ENCODE measurements around the gene CHST2. TPM values are rescaled to one million over a fixed set of nuclear protein-coding genes. Genes with fewer than 3 reads are reported as not detected.
"Not testable (repeated sequence)": the region's sequence is repeated elsewhere in the genome, so short reads cannot be mapped to it uniquely, and the experiment has no call there.

CHST2 gene
- total RNA-seq, 1 donor from 2014 or later, result 41.6 TPM

- Mint-ChIP-seq H3K4me1 (ENCODE audit: unreplicated experiment) (peaks cover 18% of the 10 kb centered on the region), H3K36me3 (ENCODE audit: unreplicated experiment) (no peaks in the 10 kb centered on the region), H3K27ac (ENCODE audit: unreplicated experiment) (no peak overlapping the region), H3K27me3 (ENCODE audit: unreplicated experiment) (no peaks in the 10 kb centered on the region), H3K4me3 (ENCODE audit: unreplicated experiment) (no peak overlapping the region), H3K9me3 (ENCODE audit: unreplicated experiment) (no peaks in the 10 kb centered on the region)
- TF ChIP-seq CTCF (IDR thresholded peaks at IDR 0.05), result no peak
- DNase-seq (ENCODE audit: extremely low spot score, unreplicated experiment), result no peak
Measured at GRCh38 chr3:143163562-143164100, 44.1 kb downstream of the CHST2 start.

- peaks cover 26% of the 10 kb centered on the region for H3K4me1 Mint-ChIP-seq (ENCODE audit: unreplicated experiment)
Measured at GRCh38 chr3:143165211-143165610, 45.6 kb downstream of the CHST2 start.

GRCh38 chr3:143165612-143166285 is 46.2 kb downstream of the CHST2 start:
- H3K4me3 Mint-ChIP-seq (ENCODE audit: unreplicated experiment); H3K27me3 Mint-ChIP-seq (ENCODE audit: unreplicated experiment); H3K9me3 Mint-ChIP-seq (ENCODE audit: unreplicated experiment); DNase-seq (ENCODE audit: extremely low spot score, unreplicated experiment); H3K27ac Mint-ChIP-seq (ENCODE audit: unreplicated experiment); H3K36me3 Mint-ChIP-seq (ENCODE audit: unreplicated experiment): not testable (repeated sequence)
- peaks cover 26% of the 10 kb centered on the region for H3K4me1 Mint-ChIP-seq (ENCODE audit: unreplicated experiment)

More at GRCh38 chr3:143165211-143165610, 45.6 kb downstream of the CHST2 start:
- Mint-ChIP-seq H3K27me3 (ENCODE audit: unreplicated experiment) (no peaks in the 10 kb centered on the region), H3K36me3 (ENCODE audit: unreplicated experiment) (no peaks in the 10 kb centered on the region), H3K9me3 (ENCODE audit: unreplicated experiment) (no peaks in the 10 kb centered on the region), H3K27ac (ENCODE audit: unreplicated experiment) (no peak overlapping the region), H3K4me3 (ENCODE audit: unreplicated experiment) (no peak overlapping the region)
- TF ChIP-seq CTCF (IDR thresholded peaks at IDR 0.05), result no peak
- no peak for DNase-seq (ENCODE audit: extremely low spot score, unreplicated experiment)

DNA sequence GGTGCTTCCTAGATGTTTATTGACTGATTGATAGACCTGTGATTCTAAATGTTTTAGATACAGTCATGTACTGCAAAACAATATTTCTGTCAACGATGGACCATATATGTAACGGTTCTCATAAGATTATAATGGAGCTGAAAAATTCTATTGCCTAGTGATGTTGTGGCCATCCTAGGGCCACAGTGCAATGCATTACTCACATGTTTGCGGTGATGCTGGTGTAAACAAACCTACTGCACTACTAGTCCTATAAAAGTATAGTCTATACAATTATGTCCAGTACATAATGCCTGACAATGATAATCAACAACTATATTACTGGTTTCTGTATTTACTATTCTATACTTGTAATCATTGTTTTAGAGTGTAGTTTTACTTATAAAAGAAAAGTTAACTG is 46.8 kb downstream of the CHST2 start:
- no peaks in the 10 kb centered on the region for H3K36me3 Mint-ChIP-seq (ENCODE audit: unreplicated experiment)
- H3K4me3 Mint-ChIP-seq (ENCODE audit: unreplicated experiment), result no peak overlapping the region
- H3K4me1 Mint-ChIP-seq (ENCODE audit: unreplicated experiment), result peaks cover 31% of the 10 kb centered on the region
- no peaks in the 10 kb centered on the region for H3K9me3 Mint-ChIP-seq (ENCODE audit: unreplicated experiment)
- H3K27ac Mint-ChIP-seq (ENCODE audit: unreplicated experiment), result no peak overlapping the region
- H3K27me3 Mint-ChIP-seq (ENCODE audit: unreplicated experiment), result no peaks in the 10 kb centered on the region
- DNase-seq (ENCODE audit: extremely low spot score, unreplicated experiment), result no peak
- no peak for TF ChIP-seq CTCF (IDR thresholded peaks at IDR 0.05)

DNA sequence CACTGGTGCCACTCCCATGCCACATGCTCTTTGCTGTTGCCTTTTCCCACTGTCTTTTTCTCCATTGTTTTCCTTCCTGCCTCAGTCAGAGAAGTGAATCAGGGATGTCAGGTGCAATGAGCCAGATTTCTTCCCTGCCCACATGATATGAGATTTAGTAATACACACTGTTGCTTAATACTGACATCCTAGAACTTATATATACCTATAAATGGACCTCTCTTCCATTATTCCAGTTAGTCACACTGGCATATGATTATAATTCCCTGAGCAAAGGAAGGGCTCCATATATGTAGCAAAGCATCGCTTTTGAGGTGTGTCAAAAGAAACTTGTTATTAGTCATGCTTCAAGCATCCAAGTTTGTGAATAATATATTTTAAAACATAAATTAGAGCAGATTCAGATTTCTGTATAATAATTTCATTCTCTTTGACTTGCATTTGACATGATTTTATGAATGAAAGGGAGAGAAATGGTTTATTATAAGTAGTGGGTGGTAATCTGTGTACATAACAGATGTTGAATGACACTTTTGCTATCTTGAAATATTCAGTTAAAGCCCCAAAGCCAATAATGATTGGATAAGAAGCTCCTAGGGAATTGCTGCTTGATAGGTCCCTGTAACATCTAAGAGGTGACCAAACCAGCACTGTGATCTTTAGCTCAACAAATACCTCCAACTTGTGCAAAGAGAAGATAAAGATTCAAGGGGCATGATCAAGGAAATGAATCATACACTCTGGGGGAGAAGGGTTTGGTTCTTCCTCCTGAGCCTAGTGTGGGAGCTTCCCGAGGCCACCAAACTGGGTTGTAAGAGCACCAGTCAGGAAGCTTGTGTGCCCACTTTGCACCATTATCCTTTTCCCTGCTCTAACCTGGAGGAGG is 48.6 kb downstream of the CHST2 start:
- H3K9me3 Mint-ChIP-seq (ENCODE audit: unreplicated experiment), result peaks cover 6% of the 10 kb centered on the region
- no peak for DNase-seq (ENCODE audit: extremely low spot score, unreplicated experiment)
- H3K4me3 Mint-ChIP-seq (ENCODE audit: unreplicated experiment), result no peak overlapping the region
- no peak overlapping the region for H3K27ac Mint-ChIP-seq (ENCODE audit: unreplicated experiment)
- H3K27me3 Mint-ChIP-seq (ENCODE audit: unreplicated experiment), result no peaks in the 10 kb centered on the region
- TF ChIP-seq CTCF (IDR thresholded peaks at IDR 0.05), result no peak
- no peaks in the 10 kb centered on the region for H3K36me3 Mint-ChIP-seq (ENCODE audit: unreplicated experiment)
- peaks cover 49% of the 10 kb centered on the region for H3K4me1 Mint-ChIP-seq (ENCODE audit: unreplicated experiment)
